Measurements from ENCODE around the gene PDHX.

Gene PDHX

DNA sequence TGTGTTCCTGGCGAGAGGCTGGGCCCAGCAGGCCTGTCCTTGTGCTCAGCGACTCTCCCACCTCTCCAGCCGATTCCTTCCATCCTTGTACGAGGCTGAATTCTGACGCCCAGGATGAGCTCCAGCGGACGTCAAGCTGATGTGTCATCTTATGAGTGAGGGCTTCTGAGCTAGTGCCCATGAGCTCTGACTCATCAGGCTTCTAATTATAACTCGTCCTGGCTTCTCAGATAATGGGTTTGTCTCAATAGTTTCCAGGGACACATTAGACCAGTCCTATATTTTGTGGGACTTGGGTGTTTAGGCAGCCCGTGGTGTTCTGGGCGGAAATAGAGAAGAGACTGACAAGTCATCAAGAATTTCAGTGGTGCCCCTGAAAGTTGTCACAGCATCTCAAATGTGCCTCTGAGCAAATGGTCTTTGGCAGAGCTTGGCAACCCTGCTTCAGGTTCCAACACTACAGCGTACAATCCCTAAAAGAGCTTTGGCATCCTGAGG lies 114.3 kb downstream of the PDHX start:
- no peak for TF ChIP-seq CTCF (IDR thresholded peaks at IDR 0.05; ENCODE audit: borderline replicate concordance, insufficient read depth, low read depth, low read length)
- no peak overlapping the region for H3K4me3 ChIP-seq (ENCODE audit: low read depth, low read length)

DNA sequence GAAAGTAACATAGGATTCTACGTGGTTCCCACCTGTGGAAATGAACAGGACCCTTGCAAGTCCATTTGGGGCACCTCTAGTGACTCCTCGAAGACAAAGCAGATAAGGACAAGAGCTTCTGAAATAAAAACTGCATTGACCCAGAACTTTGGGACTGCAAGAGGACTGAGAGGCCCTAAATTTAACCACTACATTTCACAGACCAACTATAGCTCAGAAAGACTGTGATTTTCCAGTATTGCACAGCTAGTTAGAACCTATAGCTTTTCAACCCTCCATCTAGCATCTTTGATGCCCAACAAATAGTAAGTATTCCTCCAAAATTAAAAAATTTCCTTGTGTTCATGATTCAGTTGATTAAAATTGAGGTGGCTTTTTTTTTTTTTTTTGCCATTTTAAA lies 114.9 kb downstream of the PDHX start:
- no peak for TF ChIP-seq CTCF (IDR thresholded peaks at IDR 0.05; ENCODE audit: borderline replicate concordance, insufficient read depth, low read depth, low read length)
- no peak overlapping the region for H3K4me3 ChIP-seq (ENCODE audit: low read depth, low read length)

DNA sequence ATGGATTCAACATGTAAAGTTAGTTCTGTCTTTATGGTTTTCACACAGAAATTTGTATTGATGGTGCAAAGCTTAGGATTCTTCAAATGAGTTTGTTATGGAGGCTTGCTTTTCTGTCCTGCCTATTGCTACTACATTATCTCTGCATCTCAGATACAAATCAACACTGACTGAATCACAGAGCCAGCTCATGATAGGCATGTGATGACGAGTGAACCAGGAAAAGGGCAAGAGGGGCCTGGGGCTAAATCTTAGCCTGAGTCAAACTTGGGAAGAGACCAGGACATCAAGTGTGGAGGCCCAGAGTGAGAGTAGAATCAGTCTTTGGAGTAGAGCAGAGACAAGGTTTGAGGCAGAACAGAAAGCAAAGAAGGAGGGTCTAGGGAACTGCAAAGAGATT lies 115.4 kb downstream of the PDHX start:
- TF ChIP-seq CTCF (IDR thresholded peaks at IDR 0.05; ENCODE audit: borderline replicate concordance, insufficient read depth, low read depth, low read length): no peak
- no peak overlapping the region for H3K4me3 ChIP-seq (ENCODE audit: low read depth, low read length)

DNA sequence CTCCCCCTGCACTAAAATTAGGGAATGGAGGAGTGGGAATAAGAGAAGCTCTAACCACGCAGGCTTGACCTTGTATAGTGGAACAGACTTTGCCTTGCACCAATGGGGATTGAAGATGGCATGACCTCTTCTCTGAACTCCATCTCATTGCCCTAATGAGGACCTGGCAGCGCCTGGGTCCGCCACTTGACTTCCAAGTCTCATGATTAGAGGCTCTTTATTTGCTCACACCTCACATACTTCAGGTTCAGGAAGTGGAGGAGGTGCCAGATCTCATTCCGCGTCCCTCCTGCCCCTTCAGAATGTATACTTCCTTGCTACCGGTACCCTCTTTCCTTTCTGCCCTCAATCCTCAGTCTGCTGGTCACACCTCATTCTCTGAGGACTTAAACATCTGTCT lies 116.6 kb downstream of the PDHX start:
- no peak overlapping the region for H3K4me3 ChIP-seq (ENCODE audit: low read depth, low read length)
- TF ChIP-seq CTCF (IDR thresholded peaks at IDR 0.05; ENCODE audit: borderline replicate concordance, insufficient read depth, low read depth, low read length): no peak

GRCh38 chr11:35034401-35034800 lies 118.0 kb downstream of the PDHX start:
- no peak overlapping the region for H3K4me3 ChIP-seq (ENCODE audit: low read depth, low read length)
- no peak for TF ChIP-seq CTCF (IDR thresholded peaks at IDR 0.05; ENCODE audit: borderline replicate concordance, insufficient read depth, low read depth, low read length)

GRCh38 chr11:35035894-35036408 lies 119.5 kb downstream of the PDHX start:
- no peak overlapping the region for H3K4me3 ChIP-seq (ENCODE audit: low read depth, low read length)
- TF ChIP-seq CTCF (IDR thresholded peaks at IDR 0.05; ENCODE audit: borderline replicate concordance, insufficient read depth, low read depth, low read length): no peak

DNA sequence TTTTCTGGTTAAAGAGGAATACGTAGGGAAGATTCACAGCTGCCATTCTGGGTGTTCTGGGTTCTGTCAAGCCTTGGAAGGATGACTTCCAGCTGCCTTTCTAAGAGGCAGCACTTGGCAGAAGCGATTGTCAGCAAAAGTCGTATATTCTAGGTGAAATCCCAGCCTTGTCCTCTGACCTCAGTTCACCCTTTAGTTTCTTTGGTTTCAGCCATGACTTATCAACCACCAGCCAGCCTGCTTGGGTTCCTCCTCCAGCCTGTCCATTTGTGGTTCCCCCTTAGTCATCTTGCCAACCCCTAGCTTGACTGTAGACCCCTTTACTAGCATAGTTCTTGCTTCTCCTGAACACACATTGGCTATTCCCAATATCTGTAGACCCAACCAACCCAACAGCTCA lies 120.2 kb downstream of the PDHX start:
- H3K4me3 ChIP-seq (ENCODE audit: low read depth, low read length): no peak overlapping the region
- TF ChIP-seq CTCF (IDR thresholded peaks at IDR 0.05; ENCODE audit: borderline replicate concordance, insufficient read depth, low read depth, low read length): no peak
